ENCODE measurements around the gene ABHD14A. TPM values are rescaled to one million over a fixed set of nuclear protein-coding genes. Genes with fewer than 3 reads are reported as not detected.

Gene ABHD14A
- total RNA-seq, 1 donor from 2014 or later = 17.8 TPM

DNA sequence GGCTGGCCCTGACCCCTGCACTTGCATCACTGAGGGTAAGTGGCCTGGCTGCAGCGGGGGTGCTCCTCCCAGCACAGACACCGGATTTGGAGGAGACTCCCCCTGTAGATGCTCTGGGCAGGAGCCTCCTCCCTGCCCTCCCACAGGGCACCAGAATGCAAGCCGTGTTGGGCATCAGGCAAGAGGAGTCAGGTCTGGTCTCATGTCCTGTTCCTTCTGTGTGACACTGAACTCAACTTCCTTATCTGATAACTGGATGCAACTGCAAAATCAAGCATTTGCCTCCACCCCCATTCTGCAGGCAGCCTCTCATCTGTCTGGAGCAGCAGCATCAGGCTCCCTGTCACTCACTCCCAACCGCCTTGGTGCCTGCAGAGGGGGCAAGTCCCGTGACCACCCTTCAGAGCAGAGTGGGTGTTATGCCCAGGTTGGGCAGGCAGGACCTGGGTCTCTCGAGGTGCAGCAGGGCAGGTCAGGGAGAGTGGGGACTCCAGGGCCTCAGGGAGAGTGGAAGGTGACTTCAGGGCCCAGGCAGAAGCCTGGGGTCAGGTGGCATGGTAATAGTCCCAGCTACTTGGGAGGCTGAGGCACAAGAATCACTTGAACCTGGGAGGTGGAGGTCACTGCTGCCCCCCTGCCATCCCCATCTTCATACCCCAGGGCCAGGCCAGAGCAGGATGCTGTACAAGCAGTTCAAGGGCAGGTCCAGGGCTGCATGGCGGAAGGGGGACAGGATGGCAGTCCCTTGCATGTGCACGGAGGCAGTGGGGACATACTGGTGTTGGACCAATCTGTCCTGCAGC is 31.4 kb downstream of the ABHD14A start:
- Histone ChIP-seq H3K36me3 (no peaks in the 10 kb centered on the region), H3K9me3 (no peaks in the 10 kb centered on the region), H3K27ac (peak overlapping the region; percentile 67), H3K4me1 (peaks cover 33% of the 10 kb centered on the region), H3K27me3 (ENCODE audit: low read depth) (no peaks in the 10 kb centered on the region), H3K4me3 (no peak overlapping the region)
- intact Hi-C loops (cut with DNase I) = loop anchor here (10.0 kb wide), 1 partner anchor 139 kb away; no protein-coding TSS in a partner anchor
- TF ChIP-seq, protein P1, sequence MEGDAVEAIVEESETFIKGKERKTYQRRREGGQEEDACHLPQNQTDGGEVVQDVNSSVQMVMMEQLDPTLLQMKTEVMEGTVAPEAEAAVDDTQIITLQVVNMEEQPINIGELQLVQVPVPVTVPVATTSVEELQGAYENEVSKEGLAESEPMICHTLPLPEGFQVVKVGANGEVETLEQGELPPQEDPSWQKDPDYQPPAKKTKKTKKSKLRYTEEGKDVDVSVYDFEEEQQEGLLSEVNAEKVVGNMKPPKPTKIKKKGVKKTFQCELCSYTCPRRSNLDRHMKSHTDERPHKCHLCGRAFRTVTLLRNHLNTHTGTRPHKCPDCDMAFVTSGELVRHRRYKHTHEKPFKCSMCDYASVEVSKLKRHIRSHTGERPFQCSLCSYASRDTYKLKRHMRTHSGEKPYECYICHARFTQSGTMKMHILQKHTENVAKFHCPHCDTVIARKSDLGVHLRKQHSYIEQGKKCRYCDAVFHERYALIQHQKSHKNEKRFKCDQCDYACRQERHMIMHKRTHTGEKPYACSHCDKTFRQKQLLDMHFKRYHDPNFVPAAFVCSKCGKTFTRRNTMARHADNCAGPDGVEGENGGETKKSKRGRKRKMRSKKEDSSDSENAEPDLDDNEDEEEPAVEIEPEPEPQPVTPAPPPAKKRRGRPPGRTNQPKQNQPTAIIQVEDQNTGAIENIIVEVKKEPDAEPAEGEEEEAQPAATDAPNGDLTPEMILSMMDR (IDR thresholded peaks at IDR 0.05) = no peak
- DNase-seq (no peak), ATAC-seq (no peak)

DNA sequence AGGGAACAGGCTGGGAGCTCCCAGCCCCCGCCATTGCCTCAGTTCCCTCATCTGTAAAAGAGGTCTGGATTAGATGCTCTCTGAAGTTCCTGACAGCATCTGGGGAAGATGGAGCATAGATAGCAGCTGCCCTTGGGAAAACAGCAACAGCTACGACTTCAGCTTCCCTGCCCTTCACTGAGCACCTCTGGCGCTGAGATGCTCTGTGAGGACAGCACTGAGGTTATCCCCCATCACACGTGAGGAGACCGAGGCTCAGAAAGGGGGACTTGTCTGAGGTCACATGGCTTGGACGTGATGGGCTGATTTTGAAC is 31.9 kb downstream of the ABHD14A start:
- peaks cover 28% of the 10 kb centered on the region for H3K4me1 ChIP-seq
- no peak overlapping the region for H3K27ac ChIP-seq
- no peak overlapping the region for H3K4me3 ChIP-seq
- no peak for ATAC-seq
- intact Hi-C loops (cut with DNase I) = loop anchor here (10.0 kb wide), 1 partner anchor 138 kb away; no protein-coding TSS in a partner anchor
- H3K9me3 ChIP-seq = no peaks in the 10 kb centered on the region
- no peaks in the 10 kb centered on the region for H3K27me3 ChIP-seq (ENCODE audit: low read depth)
- no peak for DNase-seq
- no peaks in the 10 kb centered on the region for H3K36me3 ChIP-seq
- TF ChIP-seq, protein P1 (IDR thresholded peaks at IDR 0.05) = no peak

DNA sequence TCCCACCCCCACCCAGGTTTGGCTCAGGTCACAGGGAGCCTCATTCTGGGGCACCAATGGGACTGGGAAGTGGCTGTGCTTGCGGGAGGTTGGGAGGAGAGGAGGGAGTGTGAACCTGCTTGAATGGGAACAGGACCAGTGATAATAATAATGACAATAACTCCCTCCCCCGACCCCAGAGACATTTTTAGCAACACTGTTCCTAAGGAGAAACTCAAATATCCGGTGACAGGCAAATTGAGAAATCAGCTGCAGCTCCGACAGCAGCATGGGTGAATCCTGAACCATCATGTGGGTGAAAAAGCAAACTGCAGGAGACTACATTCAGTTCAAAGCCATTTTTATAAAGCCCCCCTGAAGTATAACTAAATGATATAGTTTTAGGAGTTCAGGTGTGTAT is 32.4 kb downstream of the ABHD14A start:
- no peak overlapping the region for H3K4me3 ChIP-seq
- H3K4me1 ChIP-seq = peaks cover 28% of the 10 kb centered on the region
- H3K27me3 ChIP-seq (ENCODE audit: low read depth) = no peaks in the 10 kb centered on the region
- H3K36me3 ChIP-seq = no peaks in the 10 kb centered on the region
- no peak overlapping the region for H3K27ac ChIP-seq
- H3K9me3 ChIP-seq = no peaks in the 10 kb centered on the region
- TF ChIP-seq, protein P1 (IDR thresholded peaks at IDR 0.05) = no peak
- ATAC-seq (no peak), DNase-seq (no peak)
- intact Hi-C loops (cut with DNase I) = loop anchor here (10.0 kb wide), 1 partner anchor 138 kb away; no protein-coding TSS in a partner anchor

DNA sequence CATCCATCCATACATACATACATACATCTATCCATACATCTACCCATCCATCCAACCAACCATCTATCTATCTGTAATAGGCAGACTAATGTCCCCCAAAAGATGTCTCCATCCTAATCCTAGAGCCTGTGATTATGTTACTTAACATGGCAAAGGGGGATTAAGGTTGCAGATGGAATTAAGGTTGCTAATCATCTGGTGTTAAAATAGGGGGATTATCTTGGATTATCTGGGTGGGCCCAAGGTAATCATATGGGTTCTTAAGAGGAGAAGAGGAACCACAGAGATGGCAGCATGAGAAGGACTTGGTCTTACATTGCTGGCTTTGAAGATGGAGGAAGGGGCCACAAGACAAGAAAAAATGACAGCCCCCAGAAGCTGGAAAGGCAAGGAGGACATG is 35.6 kb downstream of the ABHD14A start:
- no peak for DNase-seq
- intact Hi-C loops (cut with DNase I) = loop anchor here (10.0 kb wide), 1 partner anchor 114 kb away; no protein-coding TSS in a partner anchor
- Histone ChIP-seq H3K36me3 (no peaks in the 10 kb centered on the region), H3K4me1 (peaks cover 24% of the 10 kb centered on the region), H3K9me3 (no peaks in the 10 kb centered on the region), H3K27ac (no peak overlapping the region), H3K27me3 (ENCODE audit: low read depth) (no peaks in the 10 kb centered on the region), H3K4me3 (no peak overlapping the region)
- TF ChIP-seq, protein P1 (IDR thresholded peaks at IDR 0.05) = no peak
- no peak for ATAC-seq

DNA sequence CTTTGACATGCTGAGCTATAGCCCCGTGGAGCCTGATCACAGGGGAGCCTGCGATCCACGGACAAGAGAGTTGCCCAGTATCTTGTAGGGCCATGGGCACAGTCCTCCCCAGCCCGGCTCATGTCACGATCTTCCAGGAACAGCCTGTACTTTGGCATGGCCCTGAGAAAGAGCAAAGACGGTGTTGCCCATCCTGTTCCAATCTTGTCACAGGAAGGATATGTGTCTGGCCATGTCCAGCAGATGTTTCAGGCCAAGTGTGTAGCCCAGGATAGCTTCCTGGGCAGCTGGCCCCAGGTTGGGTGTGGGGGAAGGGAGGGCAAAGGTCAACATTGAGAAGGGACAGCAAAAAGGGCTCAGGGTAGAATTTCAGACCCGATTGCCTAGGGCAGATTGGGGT is 37.8 kb downstream of the ABHD14A start:
- Histone ChIP-seq H3K27ac (peak overlapping the region; percentile 58), H3K9me3 (no peaks in the 10 kb centered on the region), H3K27me3 (ENCODE audit: low read depth) (no peaks in the 10 kb centered on the region), H3K4me1 (peaks cover 12% of the 10 kb centered on the region), H3K4me3 (no peak overlapping the region), H3K36me3 (no peaks in the 10 kb centered on the region)
- no peak for DNase-seq
- intact Hi-C loops (cut with DNase I) = loop anchor here (10.0 kb wide), 1 partner anchor 112 kb away; no protein-coding TSS in a partner anchor
- peak; percentile 7 to 22 for ATAC-seq
- TF ChIP-seq, protein P1 (IDR thresholded peaks at IDR 0.05) = no peak

Measured in lower lobe of right lung (tissue), 2 donors.